ENCODE measurements around the gene HTRA3.
A peak's percentile ranks its signal among the peaks of the same experiment; 100 is the strongest.

HTRA3 gene

GRCh38 chr4:8245884-8246833, 23.4 kb upstream of the HTRA3 start:
- Mint-ChIP-seq H3K36me3 (ENCODE audit: insufficient read depth) (peaks cover 1% of the 10 kb centered on the region), H3K4me3 (no peak overlapping the region), H3K4me1 (peaks cover 8% of the 10 kb centered on the region), H3K27ac (ENCODE audit: low read depth) (no peak overlapping the region), H3K27me3 (no peaks in the 10 kb centered on the region), H3K9me3 (no peaks in the 10 kb centered on the region)
- DNase-seq (ENCODE audit: low spot score in 2 of 2) (no peak), ATAC-seq (replicated peaks; ENCODE audit: extremely low read depth, poor library complexity, severe bottlenecking) (no peak)

- H3K9me3 Mint-ChIP-seq, result no peaks in the 10 kb centered on the region
- DNase-seq (ENCODE audit: low spot score in 2 of 2), result no peak
- H3K4me3 Mint-ChIP-seq, result no peak overlapping the region
- no peak overlapping the region for H3K27ac Mint-ChIP-seq (ENCODE audit: low read depth)
- peaks cover 1% of the 10 kb centered on the region for H3K36me3 Mint-ChIP-seq (ENCODE audit: insufficient read depth)
- ATAC-seq (replicated peaks; ENCODE audit: extremely low read depth, poor library complexity, severe bottlenecking), result no peak
- H3K27me3 Mint-ChIP-seq, result no peaks in the 10 kb centered on the region
- H3K4me1 Mint-ChIP-seq, result no peaks in the 10 kb centered on the region
These were observed 22.3 kb upstream of the HTRA3 start for GRCh38 chr4:8247047-8247930.

GRCh38 chr4:8248091-8248490, 21.5 kb upstream of the HTRA3 start:
- ATAC-seq (replicated peaks; ENCODE audit: extremely low read depth, poor library complexity, severe bottlenecking) (no peak), DNase-seq (ENCODE audit: low spot score in 2 of 2) (no peak)
- H3K27ac Mint-ChIP-seq (ENCODE audit: low read depth), result no peak overlapping the region

GRCh38 chr4:8250227-8250626, 19.3 kb upstream of the HTRA3 start:
- DNase-seq (ENCODE audit: low spot score in 2 of 2) (no peak), ATAC-seq (replicated peaks; ENCODE audit: extremely low read depth, poor library complexity, severe bottlenecking) (no peak)
- Mint-ChIP-seq H3K27me3 (no peaks in the 10 kb centered on the region), H3K4me1 (no peaks in the 10 kb centered on the region), H3K4me3 (no peak overlapping the region), H3K27ac (ENCODE audit: low read depth) (no peak overlapping the region), H3K9me3 (no peaks in the 10 kb centered on the region), H3K36me3 (ENCODE audit: insufficient read depth) (no peaks in the 10 kb centered on the region)

More at GRCh38 chr4:8248091-8248490, 21.5 kb upstream of the HTRA3 start:
- H3K4me1 Mint-ChIP-seq, result no peaks in the 10 kb centered on the region
- no peak overlapping the region for H3K4me3 Mint-ChIP-seq
- no peaks in the 10 kb centered on the region for H3K9me3 Mint-ChIP-seq
- H3K36me3 Mint-ChIP-seq (ENCODE audit: insufficient read depth), result peaks cover 1% of the 10 kb centered on the region
- H3K27me3 Mint-ChIP-seq, result no peaks in the 10 kb centered on the region

GRCh38 chr4:8250637-8251036, 18.9 kb upstream of the HTRA3 start:
- H3K4me3 Mint-ChIP-seq, result no peak overlapping the region
- no peaks in the 10 kb centered on the region for H3K4me1 Mint-ChIP-seq
- H3K36me3 Mint-ChIP-seq (ENCODE audit: insufficient read depth), result no peaks in the 10 kb centered on the region
- DNase-seq (ENCODE audit: low spot score in 2 of 2) (no peak), ATAC-seq (replicated peaks; ENCODE audit: extremely low read depth, poor library complexity, severe bottlenecking) (no peak)
- no peaks in the 10 kb centered on the region for H3K27me3 Mint-ChIP-seq
- H3K27ac Mint-ChIP-seq (ENCODE audit: low read depth), result no peak overlapping the region
- no peaks in the 10 kb centered on the region for H3K9me3 Mint-ChIP-seq

GRCh38 chr4:8251110-8251883, 18.3 kb upstream of the HTRA3 start:
- Mint-ChIP-seq H3K9me3 (no peaks in the 10 kb centered on the region), H3K36me3 (ENCODE audit: insufficient read depth) (no peaks in the 10 kb centered on the region), H3K4me3 (no peak overlapping the region), H3K4me1 (no peaks in the 10 kb centered on the region), H3K27me3 (no peaks in the 10 kb centered on the region), H3K27ac (ENCODE audit: low read depth) (no peak overlapping the region)
- no peak for ATAC-seq (replicated peaks; ENCODE audit: extremely low read depth, poor library complexity, severe bottlenecking)
- DNase-seq (ENCODE audit: low spot score in 2 of 2), result no peak

GRCh38 chr4:8252301-8253173, 17.0 kb upstream of the HTRA3 start:
- Mint-ChIP-seq H3K36me3 (ENCODE audit: insufficient read depth) (no peaks in the 10 kb centered on the region), H3K9me3 (no peaks in the 10 kb centered on the region), H3K27me3 (no peaks in the 10 kb centered on the region), H3K4me1 (no peaks in the 10 kb centered on the region), H3K4me3 (no peak overlapping the region), H3K27ac (ENCODE audit: low read depth) (no peak overlapping the region)
- ATAC-seq (replicated peaks; ENCODE audit: extremely low read depth, poor library complexity, severe bottlenecking) (no peak), DNase-seq (ENCODE audit: low spot score in 2 of 2) (no peak)

GRCh38 chr4:8254076-8254475, 15.5 kb upstream of the HTRA3 start:
- no peaks in the 10 kb centered on the region for H3K9me3 Mint-ChIP-seq
- no peak overlapping the region for H3K4me3 Mint-ChIP-seq
- DNase-seq (ENCODE audit: low spot score in 2 of 2), result no peak
- no peaks in the 10 kb centered on the region for H3K27me3 Mint-ChIP-seq
- H3K36me3 Mint-ChIP-seq (ENCODE audit: insufficient read depth), result no peaks in the 10 kb centered on the region
- no peaks in the 10 kb centered on the region for H3K4me1 Mint-ChIP-seq
- peak overlapping the region; percentile 11 for H3K27ac Mint-ChIP-seq (ENCODE audit: low read depth)
- no peak for ATAC-seq (replicated peaks; ENCODE audit: extremely low read depth, poor library complexity, severe bottlenecking)

GRCh38 chr4:8255698-8256441, 13.7 kb upstream of the HTRA3 start:
- no peak for DNase-seq (ENCODE audit: low spot score in 2 of 2)
- no peaks in the 10 kb centered on the region for H3K36me3 Mint-ChIP-seq (ENCODE audit: insufficient read depth)
- H3K27me3 Mint-ChIP-seq, result peaks cover 9% of the 10 kb centered on the region
- no peaks in the 10 kb centered on the region for H3K9me3 Mint-ChIP-seq
- no peak for ATAC-seq (replicated peaks; ENCODE audit: extremely low read depth, poor library complexity, severe bottlenecking)
- no peak overlapping the region for H3K27ac Mint-ChIP-seq (ENCODE audit: low read depth)
- no peak overlapping the region for H3K4me3 Mint-ChIP-seq
- no peaks in the 10 kb centered on the region for H3K4me1 Mint-ChIP-seq

- ATAC-seq (replicated peaks; ENCODE audit: extremely low read depth, poor library complexity, severe bottlenecking), result no peak
- Mint-ChIP-seq H3K9me3 (no peaks in the 10 kb centered on the region), H3K36me3 (ENCODE audit: insufficient read depth) (no peaks in the 10 kb centered on the region), H3K4me3 (no peak overlapping the region), H3K4me1 (no peaks in the 10 kb centered on the region), H3K27me3 (peaks cover 9% of the 10 kb centered on the region), H3K27ac (ENCODE audit: low read depth) (no peak overlapping the region)
- DNase-seq (ENCODE audit: low spot score in 2 of 2), result no peak
These were observed 11.7 kb upstream of the HTRA3 start for GRCh38 chr4:8257854-8258253.

- ATAC-seq (replicated peaks; ENCODE audit: extremely low read depth, poor library complexity, severe bottlenecking) (no peak), DNase-seq (ENCODE audit: low spot score in 2 of 2) (no peak)
- Mint-ChIP-seq H3K4me3 (no peak overlapping the region), H3K27ac (ENCODE audit: low read depth) (no peak overlapping the region), H3K36me3 (ENCODE audit: insufficient read depth) (no peaks in the 10 kb centered on the region), H3K4me1 (no peaks in the 10 kb centered on the region), H3K9me3 (no peaks in the 10 kb centered on the region), H3K27me3 (peaks cover 14% of the 10 kb centered on the region)
These were observed 10.9 kb upstream of the HTRA3 start for GRCh38 chr4:8258552-8259212.

Data from central memory CD8-positive, alpha-beta T cell (primary cell).